ENCODE measurements around the gene CAMK1D.

CAMK1D gene

DNA sequence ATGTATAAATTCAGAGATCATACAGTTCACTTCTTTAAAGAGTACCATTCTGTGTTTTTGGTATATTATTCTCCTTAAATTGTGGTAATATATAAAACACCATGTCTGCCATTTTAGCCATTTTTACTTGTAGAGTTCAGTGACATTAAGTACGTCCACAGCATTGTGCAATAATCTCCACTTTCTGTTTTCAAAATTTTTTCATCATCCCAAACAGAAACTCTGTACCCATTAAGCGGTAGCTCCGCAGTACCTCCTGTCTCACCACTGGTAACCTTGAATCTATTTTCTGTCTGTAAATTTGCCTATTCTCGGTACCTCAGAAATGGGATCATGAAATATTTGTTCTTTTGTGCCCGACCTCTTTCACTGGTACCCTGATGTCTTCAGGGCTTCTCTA lies 60.3 kb downstream of the CAMK1D start:
- Histone ChIP-seq H3K27ac (ENCODE audit: insufficient read depth, low read length, poor library complexity, severe bottlenecking) (no peak overlapping the region), H3K4me3 (ENCODE audit: insufficient read depth, low read depth, low read length, poor library complexity, severe bottlenecking) (no peak overlapping the region), H3K27me3 (replicated peaks; ENCODE audit: control insufficient read depth, insufficient read depth, low read length, poor library complexity, severe bottlenecking) (no peaks in the 10 kb centered on the region), H3K4me1 (ENCODE audit: control insufficient read depth, insufficient read depth, low read length, poor library complexity, severe bottlenecking) (peaks cover 4% of the 10 kb centered on the region), H3K36me3 (ENCODE audit: control insufficient read depth, insufficient read depth, low read length) (peaks cover 5% of the 10 kb centered on the region), H3K9me3 (ENCODE audit: control insufficient read depth, low read length) (no peaks in the 10 kb centered on the region)
- no peak for DNase-seq

DNA sequence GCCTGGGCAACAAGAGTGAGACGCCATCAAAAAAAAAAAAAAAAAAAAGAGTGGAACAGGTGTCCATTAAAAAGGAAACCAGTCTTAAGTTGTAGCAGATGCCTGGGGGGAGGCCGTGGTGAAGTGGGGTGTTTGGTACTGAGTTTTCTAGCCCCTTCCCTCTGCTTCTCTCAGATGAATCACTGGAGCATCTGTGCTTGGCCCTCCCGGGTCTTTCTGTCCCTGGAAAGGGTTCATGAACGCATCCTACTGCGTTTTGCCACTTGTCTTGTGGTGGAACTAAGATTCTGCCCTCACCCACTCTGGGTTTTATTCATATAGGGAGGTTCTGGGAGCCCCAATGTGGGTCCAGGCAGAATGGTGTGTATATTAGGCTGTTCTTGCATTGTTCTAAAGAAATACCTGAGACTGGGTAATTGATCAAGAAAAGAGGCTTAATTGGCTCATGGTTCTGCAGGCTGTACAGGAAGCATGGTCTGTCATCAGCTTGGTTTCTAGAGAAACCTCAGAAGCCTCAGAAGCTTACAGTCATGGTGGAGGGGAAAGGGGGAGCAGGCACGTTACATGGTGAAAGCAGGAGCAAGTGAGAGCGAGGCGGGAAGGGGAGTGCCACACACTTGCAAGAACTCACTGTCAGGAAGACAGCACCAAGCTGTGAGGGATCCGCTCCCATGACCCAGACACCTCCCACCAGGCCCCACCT lies 63.5 kb downstream of the CAMK1D start:
- Histone ChIP-seq H3K36me3 (ENCODE audit: control insufficient read depth, insufficient read depth, low read length) (no peaks in the 10 kb centered on the region), H3K4me3 (ENCODE audit: insufficient read depth, low read depth, low read length, poor library complexity, severe bottlenecking) (no peak overlapping the region), H3K27me3 (replicated peaks; ENCODE audit: control insufficient read depth, insufficient read depth, low read length, poor library complexity, severe bottlenecking) (no peaks in the 10 kb centered on the region), H3K27ac (ENCODE audit: insufficient read depth, low read length, poor library complexity, severe bottlenecking) (no peak overlapping the region), H3K9me3 (ENCODE audit: control insufficient read depth, low read length) (no peaks in the 10 kb centered on the region), H3K4me1 (ENCODE audit: control insufficient read depth, insufficient read depth, low read length, poor library complexity, severe bottlenecking) (peaks cover 4% of the 10 kb centered on the region)
- DNase-seq, result no peak

DNA sequence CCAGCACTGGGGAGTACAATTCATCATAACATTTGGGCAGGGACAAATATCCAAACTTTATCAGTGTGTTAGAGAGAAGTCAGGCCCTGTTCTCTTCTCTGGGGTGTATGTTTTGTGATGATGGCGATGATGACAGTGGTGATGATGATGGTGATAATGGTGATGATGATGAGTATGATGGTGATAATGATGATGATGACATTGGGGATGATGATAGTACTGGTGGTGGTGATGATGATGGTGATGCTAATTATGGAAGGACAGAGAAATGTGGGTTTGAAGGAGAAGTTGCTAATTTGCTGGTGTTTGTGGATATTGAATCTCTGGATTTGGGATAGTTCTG lies 64.0 kb downstream of the CAMK1D start:
- H3K4me3 ChIP-seq (ENCODE audit: insufficient read depth, low read depth, low read length, poor library complexity, severe bottlenecking), result no peak overlapping the region
- no peaks in the 10 kb centered on the region for H3K27me3 ChIP-seq (replicated peaks; ENCODE audit: control insufficient read depth, insufficient read depth, low read length, poor library complexity, severe bottlenecking)
- H3K27ac ChIP-seq (ENCODE audit: insufficient read depth, low read length, poor library complexity, severe bottlenecking), result no peak overlapping the region
- no peaks in the 10 kb centered on the region for H3K36me3 ChIP-seq (ENCODE audit: control insufficient read depth, insufficient read depth, low read length)
- no peak for DNase-seq
- peaks cover 4% of the 10 kb centered on the region for H3K4me1 ChIP-seq (ENCODE audit: control insufficient read depth, insufficient read depth, low read length, poor library complexity, severe bottlenecking)
- no peaks in the 10 kb centered on the region for H3K9me3 ChIP-seq (ENCODE audit: control insufficient read depth, low read length)

DNA sequence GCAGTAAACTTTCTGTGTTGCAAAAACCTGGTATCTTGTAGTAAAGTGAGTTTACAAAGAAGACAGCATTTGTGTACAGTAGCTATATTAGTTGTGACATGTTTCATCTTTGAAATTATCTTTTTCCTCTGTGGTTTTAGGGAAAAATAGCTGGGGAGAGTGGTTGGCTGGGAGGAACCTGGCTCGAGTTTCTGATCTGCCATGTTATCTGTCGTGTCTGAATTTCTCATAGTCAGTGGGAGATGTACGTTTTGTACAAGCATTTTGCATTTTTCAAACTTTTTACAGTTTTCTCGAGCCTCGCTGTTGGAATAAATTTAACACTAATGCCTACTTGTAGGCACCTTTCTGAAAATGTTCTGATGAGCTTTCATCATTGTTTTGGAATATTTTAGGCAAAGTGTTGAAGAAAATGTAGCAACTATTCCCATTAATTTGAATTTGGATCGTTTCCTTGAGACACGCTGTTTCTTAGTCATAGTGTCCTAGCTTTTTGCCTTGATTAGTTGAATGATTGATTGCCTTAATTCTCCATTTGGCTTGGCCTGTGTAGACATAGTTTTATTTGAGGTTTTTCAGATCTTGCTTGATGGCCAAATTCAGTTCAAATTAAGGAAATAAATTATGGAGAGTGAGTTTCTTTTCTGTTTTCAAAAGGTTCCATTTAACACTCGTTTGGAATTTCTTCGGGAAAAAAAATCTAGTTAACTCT lies 65.1 kb downstream of the CAMK1D start:
- H3K4me1 ChIP-seq (ENCODE audit: control insufficient read depth, insufficient read depth, low read length, poor library complexity, severe bottlenecking), result peaks cover 4% of the 10 kb centered on the region
- H3K27ac ChIP-seq (ENCODE audit: insufficient read depth, low read length, poor library complexity, severe bottlenecking), result no peak overlapping the region
- DNase-seq, result no peak
- no peak overlapping the region for H3K4me3 ChIP-seq (ENCODE audit: insufficient read depth, low read depth, low read length, poor library complexity, severe bottlenecking)
- no peaks in the 10 kb centered on the region for H3K36me3 ChIP-seq (ENCODE audit: control insufficient read depth, insufficient read depth, low read length)
- no peaks in the 10 kb centered on the region for H3K9me3 ChIP-seq (ENCODE audit: control insufficient read depth, low read length)
- H3K27me3 ChIP-seq (replicated peaks; ENCODE audit: control insufficient read depth, insufficient read depth, low read length, poor library complexity, severe bottlenecking), result no peaks in the 10 kb centered on the region

DNA sequence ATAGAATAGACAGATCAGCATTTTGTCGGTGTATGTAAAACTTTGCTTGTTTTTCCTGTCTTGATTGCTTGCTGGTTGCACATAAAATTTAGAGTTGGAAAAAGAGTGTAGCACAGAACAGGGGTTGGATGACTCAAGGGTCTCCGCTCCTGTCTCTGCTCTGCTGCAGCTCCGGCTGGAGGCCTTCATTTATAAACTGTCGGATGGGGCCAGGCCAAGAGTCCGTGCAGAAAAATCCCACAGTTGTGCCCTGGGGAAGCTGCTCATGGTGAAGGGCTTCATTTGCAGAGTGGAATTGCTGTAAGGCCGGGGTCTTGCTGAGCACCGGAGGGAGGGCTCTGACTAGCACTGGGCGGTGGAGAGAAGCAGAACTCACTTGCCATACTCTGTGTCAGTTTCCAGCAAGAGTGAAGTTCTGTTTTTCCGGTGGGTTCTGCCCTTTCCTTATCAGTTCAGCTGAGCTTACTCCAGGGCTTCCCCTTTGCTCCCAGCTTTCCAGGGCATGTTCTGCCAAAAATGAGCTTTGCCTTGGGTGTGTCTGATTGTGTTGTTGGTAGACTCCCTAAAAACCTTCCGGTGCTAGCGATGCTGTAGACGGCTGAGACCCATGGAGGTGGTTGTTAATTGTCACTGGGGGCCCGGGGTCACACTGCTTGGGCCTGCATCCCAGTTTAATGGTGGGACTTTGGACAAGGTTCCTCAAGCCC lies 67.2 kb downstream of the CAMK1D start:
- no peaks in the 10 kb centered on the region for H3K9me3 ChIP-seq (ENCODE audit: control insufficient read depth, low read length)
- H3K27me3 ChIP-seq (replicated peaks; ENCODE audit: control insufficient read depth, insufficient read depth, low read length, poor library complexity, severe bottlenecking), result no peaks in the 10 kb centered on the region
- H3K36me3 ChIP-seq (ENCODE audit: control insufficient read depth, insufficient read depth, low read length), result no peaks in the 10 kb centered on the region
- H3K4me3 ChIP-seq (ENCODE audit: insufficient read depth, low read depth, low read length, poor library complexity, severe bottlenecking), result no peak overlapping the region
- DNase-seq, result no peak
- peaks cover 4% of the 10 kb centered on the region for H3K4me1 ChIP-seq (ENCODE audit: control insufficient read depth, insufficient read depth, low read length, poor library complexity, severe bottlenecking)
- H3K27ac ChIP-seq (ENCODE audit: insufficient read depth, low read length, poor library complexity, severe bottlenecking), result no peak overlapping the region

DNA sequence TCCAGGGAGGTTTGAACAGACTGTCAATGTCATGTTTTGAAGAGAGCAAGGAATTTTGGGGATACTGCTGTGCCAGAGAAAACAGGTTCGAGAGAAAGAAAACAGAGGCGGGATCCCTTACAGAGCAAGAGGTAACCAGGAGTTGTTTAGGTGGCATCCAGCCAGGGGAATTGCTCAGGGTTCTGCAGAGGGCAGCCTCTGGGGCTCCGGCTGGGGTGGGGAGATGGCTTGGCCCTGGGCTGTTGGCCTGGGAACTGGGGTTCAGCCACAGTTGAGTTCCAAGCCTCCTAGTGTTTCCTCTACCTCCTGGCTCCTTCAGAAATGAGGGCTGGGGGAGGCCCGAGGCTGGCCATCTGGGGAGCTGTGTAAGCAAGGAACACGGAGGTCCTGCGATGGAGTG lies 68.0 kb downstream of the CAMK1D start:
- no peak for DNase-seq
- Histone ChIP-seq H3K4me3 (ENCODE audit: insufficient read depth, low read depth, low read length, poor library complexity, severe bottlenecking) (no peak overlapping the region), H3K9me3 (ENCODE audit: control insufficient read depth, low read length) (no peaks in the 10 kb centered on the region), H3K27me3 (replicated peaks; ENCODE audit: control insufficient read depth, insufficient read depth, low read length, poor library complexity, severe bottlenecking) (no peaks in the 10 kb centered on the region), H3K27ac (ENCODE audit: insufficient read depth, low read length, poor library complexity, severe bottlenecking) (no peak overlapping the region), H3K4me1 (ENCODE audit: control insufficient read depth, insufficient read depth, low read length, poor library complexity, severe bottlenecking) (peaks cover 4% of the 10 kb centered on the region), H3K36me3 (ENCODE audit: control insufficient read depth, insufficient read depth, low read length) (no peaks in the 10 kb centered on the region)

DNA sequence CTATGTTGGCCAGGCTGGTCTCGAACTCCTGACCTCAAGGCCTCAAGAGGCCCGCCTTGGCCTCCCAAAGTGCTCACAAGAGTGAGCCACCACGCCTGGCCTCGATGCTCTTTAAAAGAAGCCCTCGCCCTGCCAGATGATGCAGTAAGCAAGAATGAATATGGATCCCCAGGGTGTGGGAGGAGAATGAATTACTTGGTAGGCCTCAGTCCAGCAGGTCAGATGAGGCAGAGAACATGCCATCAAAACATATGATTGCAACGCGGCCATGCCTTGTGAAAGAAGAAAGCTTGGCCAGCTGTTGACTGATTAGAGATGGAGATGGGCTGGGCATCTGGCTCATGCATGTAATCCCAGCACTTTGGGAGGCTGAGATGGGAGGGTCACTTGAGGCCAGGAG lies 68.7 kb downstream of the CAMK1D start:
- no peaks in the 10 kb centered on the region for H3K36me3 ChIP-seq (ENCODE audit: control insufficient read depth, insufficient read depth, low read length)
- H3K27ac ChIP-seq (ENCODE audit: insufficient read depth, low read length, poor library complexity, severe bottlenecking), result no peak overlapping the region
- no peaks in the 10 kb centered on the region for H3K27me3 ChIP-seq (replicated peaks; ENCODE audit: control insufficient read depth, insufficient read depth, low read length, poor library complexity, severe bottlenecking)
- no peak for DNase-seq
- peaks cover under 1% of the 10 kb centered on the region for H3K4me1 ChIP-seq (ENCODE audit: control insufficient read depth, insufficient read depth, low read length, poor library complexity, severe bottlenecking)
- no peaks in the 10 kb centered on the region for H3K9me3 ChIP-seq (ENCODE audit: control insufficient read depth, low read length)
- H3K4me3 ChIP-seq (ENCODE audit: insufficient read depth, low read depth, low read length, poor library complexity, severe bottlenecking), result no peak overlapping the region

DNA sequence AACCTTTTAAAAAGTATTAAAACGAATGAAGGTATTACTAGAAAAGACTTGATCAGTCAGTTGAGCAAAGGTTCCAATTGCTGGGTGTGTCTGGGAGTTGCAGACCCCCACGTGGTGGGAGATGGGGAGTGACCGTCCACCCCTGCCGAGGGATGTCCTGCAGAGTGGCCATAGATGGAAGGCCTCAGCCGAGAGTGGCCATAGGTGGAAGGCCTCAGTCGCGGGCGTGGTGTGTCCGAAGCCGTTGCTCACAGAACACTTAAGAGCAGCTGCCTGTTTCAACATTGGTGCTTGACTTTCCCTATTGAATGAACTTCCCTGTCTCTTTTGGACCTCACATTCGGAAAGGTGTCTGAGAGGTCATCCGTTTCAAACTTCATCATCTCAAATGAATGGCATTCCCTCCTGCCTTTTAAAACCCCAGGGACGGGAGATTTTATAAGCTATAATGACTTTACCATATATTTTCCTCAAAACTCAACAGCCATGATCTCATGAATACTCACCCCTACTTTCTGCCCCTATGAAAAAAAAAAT lies 69.4 kb downstream of the CAMK1D start:
- Histone ChIP-seq H3K4me3 (ENCODE audit: insufficient read depth, low read depth, low read length, poor library complexity, severe bottlenecking) (no peak overlapping the region), H3K9me3 (ENCODE audit: control insufficient read depth, low read length) (no peaks in the 10 kb centered on the region), H3K27me3 (replicated peaks; ENCODE audit: control insufficient read depth, insufficient read depth, low read length, poor library complexity, severe bottlenecking) (no peaks in the 10 kb centered on the region), H3K27ac (ENCODE audit: insufficient read depth, low read length, poor library complexity, severe bottlenecking) (no peak overlapping the region), H3K36me3 (ENCODE audit: control insufficient read depth, insufficient read depth, low read length) (no peaks in the 10 kb centered on the region), H3K4me1 (ENCODE audit: control insufficient read depth, insufficient read depth, low read length, poor library complexity, severe bottlenecking) (no peaks in the 10 kb centered on the region)
- DNase-seq, result no peak

DNA sequence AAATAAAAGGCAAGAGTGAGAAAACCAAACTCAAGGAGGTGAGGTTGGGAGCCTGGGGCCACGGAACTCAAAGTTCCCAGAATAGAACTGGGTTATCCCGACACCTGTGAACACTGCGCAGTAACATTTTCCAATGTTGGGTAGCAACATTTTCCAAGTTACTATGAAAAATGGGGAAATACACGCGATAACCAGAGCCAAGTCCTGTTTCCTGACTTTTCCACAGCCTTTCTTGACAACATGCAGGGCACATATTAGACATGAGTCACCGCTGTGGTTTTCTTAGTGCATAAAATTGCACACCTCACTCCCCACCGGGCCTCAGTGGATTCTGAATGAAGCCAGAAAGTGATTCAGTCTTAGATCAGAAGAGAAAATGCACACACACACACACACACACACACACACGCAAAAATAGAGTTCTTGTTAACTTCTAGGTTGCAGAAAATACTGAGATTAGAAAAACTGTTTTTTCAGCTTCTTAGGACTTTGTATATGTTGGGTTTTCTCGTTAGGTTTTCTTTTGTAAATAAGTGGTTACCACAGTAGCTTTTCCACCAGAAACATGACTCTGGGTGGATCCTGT lies 70.0 kb downstream of the CAMK1D start:
- no peaks in the 10 kb centered on the region for H3K9me3 ChIP-seq (ENCODE audit: control insufficient read depth, low read length)
- peak in 2 of 3 donors; percentile 26 to 46 for DNase-seq
- no peaks in the 10 kb centered on the region for H3K27me3 ChIP-seq (replicated peaks; ENCODE audit: control insufficient read depth, insufficient read depth, low read length, poor library complexity, severe bottlenecking)
- no peak overlapping the region for H3K4me3 ChIP-seq (ENCODE audit: insufficient read depth, low read depth, low read length, poor library complexity, severe bottlenecking)
- no peaks in the 10 kb centered on the region for H3K4me1 ChIP-seq (ENCODE audit: control insufficient read depth, insufficient read depth, low read length, poor library complexity, severe bottlenecking)
- H3K36me3 ChIP-seq (ENCODE audit: control insufficient read depth, insufficient read depth, low read length), result no peaks in the 10 kb centered on the region
- no peak overlapping the region for H3K27ac ChIP-seq (ENCODE audit: insufficient read depth, low read length, poor library complexity, severe bottlenecking)

All from effector memory CD4-positive, alpha-beta T cell (primary cell).